Measurements from ENCODE around the gene MEX3B. TPM values are rescaled to one million over a fixed set of nuclear protein-coding genes. Genes with fewer than 3 reads are reported as not detected.
"Not testable (repeated sequence)": the region's sequence is repeated elsewhere in the genome, so short reads cannot be mapped to it uniquely, and the experiment has no call there.

MEX3B gene
- total RNA-seq, 1 donor from 2014 or later = 7.9 TPM

DNA sequence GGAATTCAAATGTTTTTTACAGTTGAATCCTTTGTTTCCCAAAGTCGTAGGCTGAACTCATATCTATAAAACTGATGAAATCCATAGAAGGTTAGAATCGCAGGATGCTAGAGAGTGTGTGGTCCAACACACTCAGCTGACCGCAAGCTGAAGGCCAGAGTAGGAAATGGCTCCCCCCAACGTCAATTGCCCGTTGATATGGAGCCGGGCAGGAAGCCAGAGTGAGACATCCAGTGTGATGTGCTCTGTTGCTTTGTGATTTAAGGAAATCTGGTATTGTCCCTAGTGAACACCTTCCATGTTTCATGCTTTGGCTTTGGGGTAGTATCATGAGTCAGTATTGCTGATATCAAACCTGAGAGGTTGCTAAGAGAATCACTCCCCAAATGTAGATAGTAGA lies 5.8 kb upstream of the MEX3B start:
- no peak for DNase-seq (ENCODE audit: low read depth, low spot score)

DNA sequence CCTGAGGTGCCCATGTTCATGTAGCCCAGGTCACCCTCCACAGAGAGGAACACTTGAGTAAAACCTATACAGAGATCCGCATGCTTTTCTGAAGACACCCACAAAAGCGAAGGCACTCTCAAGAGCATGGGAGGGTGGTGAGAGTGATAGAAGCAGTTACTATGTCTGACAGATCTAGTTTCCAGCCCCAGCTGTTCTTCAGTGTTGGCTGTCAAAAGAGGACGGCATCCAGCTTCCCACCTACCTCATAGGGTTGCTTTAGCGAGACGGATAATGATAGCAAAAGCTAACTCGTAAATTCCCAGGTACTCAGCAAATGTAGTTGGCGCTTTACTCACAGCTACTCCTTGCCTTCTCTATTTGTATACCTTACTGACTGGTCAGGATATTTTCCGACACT lies 3.0 kb upstream of the MEX3B start:
- no peak for DNase-seq (ENCODE audit: low read depth, low spot score)

DNA sequence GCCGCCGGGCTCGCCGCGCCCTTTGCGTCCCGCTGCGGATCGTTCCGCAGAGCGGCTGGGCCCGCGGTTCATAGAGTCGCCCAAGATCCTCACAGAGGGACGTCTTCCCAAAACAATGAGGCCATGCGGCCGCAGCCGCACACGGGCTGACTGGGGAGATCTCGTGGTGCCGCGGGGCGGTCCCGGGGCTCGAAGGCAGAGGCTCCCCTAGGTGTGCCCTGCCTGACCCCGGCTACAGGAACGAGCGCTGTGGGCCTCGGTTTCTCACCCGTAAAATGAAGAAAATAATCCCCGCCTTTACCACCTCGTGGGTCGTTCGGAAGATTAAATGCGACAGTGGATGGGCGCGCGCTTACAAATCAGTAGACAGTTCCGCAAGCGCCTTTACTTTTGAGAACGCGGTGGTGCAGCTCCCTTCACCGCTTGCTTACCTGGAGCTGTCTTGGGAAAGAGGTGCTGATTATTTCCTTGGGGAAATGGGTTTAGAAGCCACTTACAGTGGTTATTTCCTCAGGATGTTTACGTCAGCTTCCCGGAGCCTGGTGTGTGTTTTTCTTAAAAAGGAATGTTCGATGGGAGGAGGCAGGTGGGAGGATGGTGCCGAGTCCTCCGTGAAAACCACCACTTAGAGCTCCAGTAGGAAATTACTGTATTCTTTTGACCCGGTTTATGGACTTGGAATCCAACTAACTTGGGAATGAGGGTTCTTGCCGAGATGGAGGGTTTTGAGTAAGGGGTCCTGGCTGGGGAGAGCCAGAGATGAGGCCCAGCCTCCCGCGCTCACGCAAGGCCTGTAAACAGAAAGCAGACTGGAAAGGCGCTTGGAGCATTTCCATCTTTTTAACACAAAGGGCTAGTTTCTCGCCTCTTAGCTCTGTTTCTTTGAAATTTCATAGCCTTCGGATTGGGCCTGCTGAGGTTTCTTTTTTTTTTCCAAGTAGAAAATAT lies 1.9 kb upstream of the MEX3B start:
- no peak for DNase-seq (ENCODE audit: low read depth, low spot score)

DNA sequence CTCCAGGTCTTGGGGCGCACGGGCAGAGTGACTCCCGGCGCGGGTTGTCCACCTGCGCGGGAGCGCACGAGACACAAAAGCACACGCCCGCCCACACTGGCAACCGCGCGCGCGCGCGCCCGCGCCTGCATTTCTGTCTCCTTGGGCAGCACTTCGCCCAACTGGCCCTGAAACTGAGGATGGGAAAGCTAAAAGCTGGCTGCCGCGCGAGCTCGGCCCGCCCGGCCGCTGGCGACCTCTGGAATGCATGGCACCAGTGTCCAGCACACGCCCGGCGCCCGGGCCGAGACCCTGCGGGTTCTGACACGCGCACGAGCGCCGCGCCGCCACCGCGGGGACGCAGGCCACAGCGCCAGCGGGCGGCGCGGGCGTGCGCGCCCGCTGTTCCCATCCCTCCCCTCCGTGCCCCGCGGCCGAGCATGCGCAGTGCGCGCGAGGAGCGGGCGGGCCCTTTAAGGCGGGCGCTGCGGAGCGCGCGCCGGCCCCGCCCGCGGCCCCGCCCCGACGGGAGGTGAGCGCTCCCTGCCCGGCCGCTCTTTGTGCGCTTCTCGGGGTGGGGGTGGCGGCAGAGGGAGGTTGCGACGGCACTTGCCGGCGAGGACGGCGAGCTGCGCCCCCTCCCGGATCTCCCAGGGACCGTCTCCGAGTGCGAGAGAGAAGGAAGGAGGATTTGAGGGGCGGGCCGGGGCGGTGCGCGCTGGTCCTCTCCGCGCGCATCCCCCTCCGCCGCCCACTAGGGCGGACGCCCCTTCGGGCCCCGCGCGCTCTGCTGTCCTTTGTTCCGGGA lies 1.0 kb upstream of the MEX3B start:
- peak; percentile 73 for DNase-seq (ENCODE audit: low read depth, low spot score)

DNA sequence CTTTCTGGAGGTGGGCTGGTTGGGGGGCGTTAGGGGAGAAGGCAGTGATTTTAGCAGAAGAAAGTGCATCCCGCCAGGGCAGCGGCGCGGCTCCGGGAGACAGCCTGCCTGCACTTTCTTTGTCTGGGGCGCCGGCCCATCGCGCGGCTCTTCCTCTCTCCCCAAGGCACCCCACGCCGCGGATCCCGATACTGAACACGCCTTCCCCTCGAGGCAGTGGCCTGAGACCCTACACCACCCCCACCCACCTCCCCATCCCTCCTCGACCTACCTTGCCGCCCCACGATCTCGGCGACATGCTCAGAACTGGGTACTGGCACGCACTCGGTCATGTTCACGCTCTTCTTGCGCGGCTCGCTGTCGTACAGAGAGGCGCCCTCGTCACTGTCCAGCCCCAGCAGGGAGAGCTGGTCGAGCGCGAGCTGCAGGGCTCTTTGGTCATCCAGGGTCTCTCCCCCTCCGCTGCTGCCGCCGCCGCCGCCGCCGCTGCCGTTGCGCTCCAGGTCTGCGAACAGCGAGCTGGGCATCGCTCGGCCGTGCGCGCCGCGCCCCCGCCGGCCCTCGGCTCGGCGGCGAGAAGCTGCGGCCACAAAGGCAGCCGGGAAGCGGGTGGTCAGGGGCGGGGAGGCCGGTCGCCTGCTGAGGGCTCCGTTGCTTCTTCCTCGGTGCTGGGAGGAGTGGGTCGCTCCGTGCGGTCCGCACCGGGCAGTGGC lies 483 bp downstream of the MEX3B start:
- no peak for DNase-seq (ENCODE audit: low read depth, low spot score)

DNA sequence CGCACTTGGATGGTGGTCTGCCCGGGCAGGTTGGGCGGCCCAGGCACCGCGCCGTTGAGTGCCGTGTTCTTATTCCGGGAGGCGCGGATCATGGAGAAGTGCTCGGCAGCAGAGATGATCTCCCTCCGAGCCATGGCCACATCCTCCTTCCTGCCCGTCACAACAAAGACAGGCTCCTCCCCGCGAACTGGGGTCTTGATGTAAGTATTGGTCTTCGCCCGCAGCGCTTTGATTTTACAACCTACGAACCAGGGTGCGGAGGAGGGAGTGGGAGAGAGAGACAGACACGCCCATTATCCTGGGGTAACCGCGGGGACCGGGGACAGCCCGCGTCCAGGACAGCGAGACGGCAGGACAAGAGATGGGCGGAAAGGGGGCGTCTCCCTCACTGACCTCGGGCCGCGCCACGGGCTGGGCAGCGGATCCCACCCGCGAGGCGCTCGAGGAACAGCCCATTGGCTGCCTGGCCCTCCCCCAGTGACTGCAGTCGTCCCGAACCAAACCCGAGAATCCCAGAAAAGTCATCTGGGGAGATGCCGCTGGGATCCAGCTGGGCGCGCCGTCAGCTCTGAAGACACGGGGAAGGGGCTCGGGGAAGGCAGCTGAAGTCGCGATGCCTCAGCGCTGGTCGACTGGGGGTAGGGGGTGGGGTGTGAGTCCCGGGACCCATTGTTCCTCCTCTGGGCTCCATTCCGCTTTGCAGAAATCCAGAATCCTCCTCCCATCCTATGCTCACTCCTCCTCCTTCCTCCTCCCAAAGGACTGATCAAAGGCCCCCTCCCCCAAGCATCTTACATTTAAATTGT lies 1.2 kb downstream of the MEX3B start:
- DNase-seq (ENCODE audit: low read depth, low spot score) = no peak

DNA sequence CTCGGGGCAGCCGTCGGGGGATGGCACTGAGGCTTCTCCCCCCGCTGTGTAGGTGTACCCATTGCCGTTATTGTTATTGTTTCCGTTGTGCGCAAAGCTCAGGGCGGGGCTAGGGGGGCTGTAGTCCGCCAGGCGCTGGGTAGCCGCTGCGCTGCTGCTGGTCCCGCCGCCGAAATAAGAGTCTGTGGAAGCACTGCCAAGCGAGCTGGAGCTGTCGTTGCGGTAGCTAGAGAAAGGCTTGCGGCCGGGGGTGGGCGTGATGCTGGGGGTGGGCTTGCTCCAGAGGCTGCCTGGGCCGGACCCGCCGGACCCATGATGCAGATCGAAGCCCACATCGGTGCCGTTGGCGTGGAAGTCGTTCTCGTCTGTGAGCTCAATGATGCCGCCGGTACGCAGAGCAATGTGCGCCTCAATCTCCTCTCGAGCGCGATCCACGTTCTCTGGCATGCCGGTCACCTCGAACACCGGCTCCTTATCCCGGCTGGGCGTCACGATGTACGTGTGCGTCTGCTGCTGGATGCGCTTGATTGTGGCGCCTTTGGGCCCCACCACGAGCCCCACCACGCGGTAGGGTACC lies 1.9 kb downstream of the MEX3B start:
- DNase-seq (ENCODE audit: low read depth, low spot score) = no peak

DNA sequence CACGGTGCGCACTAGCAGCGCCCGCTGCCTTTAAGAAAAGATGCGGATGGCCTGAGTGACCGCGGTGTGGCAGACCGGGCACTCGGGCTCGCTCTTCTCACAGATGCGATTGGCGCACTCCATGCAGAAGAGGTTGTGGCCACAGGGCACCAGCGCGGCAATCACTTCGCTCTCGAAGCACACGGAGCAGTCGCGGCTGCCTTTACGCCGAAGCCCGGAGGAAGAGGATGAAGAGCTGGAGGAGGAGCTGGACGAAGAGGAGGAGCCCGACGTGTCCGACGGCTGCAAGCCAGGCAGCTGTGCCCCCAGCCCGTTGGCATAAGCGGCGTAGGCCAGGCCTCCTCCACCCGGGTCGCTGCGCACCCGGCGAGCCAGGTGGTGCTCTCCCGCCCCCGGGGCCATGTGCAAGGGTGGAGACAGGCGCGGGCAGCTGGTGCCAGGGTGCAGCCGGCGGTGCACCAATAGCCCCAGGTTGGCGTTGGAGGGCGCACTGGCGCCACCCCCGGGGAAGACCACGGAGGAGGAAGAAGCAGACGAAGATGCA lies 2.6 kb downstream of the MEX3B start:
- no peak for DNase-seq (ENCODE audit: low read depth, low spot score)

DNA sequence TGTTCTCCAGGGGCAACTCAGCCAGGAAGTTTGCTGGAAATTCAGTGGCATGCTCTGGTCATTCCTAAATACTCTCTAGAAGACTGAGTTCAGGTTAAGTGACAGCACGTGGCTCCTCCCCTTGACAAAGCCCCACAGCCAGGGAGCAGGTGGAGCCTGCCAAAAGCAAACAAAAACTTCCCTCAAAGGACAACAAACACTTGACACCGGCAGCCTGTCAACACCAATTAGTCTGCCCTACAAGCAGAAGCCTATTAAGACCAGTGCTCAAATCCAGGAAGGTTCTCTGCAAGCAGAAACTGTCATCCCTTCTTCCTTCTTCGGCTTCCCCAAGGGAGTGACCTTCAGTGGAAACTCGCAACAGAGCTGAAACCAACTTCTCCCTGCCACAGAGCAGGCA lies 5.0 kb downstream of the MEX3B start:
- no peak for DNase-seq (ENCODE audit: low read depth, low spot score)

DNA sequence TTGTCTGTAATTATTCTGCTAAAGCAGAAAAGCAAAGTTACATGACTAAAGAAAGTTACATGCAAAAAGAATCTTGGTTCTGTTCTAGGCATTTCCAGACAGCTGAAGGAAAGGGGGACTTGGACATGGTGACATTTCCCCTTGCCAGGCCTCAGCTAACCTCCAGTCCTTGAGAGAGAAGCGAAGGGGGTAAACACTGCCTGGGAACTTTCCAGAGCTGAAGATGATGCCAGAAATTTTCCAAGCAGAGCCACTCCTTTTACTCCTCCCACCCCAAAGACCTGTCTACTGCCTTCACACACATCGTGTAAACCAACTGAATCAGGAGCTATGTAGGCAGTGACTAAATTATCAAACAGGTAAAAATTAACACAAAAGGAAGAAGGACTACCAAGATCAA lies 5.4 kb downstream of the MEX3B start:
- DNase-seq (ENCODE audit: low read depth, low spot score) = no peak

DNA sequence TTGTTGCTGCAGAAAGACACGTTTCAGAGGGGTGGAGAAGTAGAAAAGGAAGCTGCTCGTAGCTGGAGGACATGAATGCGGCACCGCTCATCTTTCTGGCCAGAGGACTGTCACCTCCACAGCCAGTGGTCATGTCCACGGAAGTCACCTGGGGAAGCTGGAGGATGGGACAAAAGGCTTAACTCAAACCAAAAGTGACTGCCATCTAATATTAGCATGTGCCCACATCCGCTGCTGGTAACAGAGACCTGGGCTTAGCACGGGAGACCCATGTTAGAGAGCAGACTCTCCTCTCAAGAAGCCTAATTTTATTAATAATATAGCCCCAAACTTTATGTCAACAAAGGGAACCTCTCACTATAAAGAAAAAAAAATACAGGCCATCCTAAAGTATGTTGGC lies 5.9 kb downstream of the MEX3B start:
- DNase-seq (ENCODE audit: low read depth, low spot score) = no peak

DNA sequence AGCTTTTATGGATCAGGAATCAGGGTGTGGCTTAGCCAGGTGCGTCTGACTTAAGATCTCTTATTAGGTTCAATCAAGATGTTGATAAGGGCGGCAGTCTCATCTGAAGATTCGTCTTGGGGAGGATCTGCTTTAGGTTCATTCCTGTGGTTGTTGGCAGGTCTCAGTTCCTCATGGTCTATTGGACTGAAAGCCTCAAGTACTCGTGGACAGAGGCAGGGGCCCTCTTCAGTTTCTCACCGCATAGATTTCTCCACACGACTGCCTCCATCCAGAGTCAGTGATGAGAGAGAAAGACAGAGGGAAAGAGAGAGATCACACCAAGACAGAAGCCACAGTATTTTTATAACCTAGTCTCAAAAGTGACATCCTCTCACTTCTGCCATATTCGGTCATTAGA lies 9.4 kb downstream of the MEX3B start:
- DNase-seq (ENCODE audit: low read depth, low spot score) = no peak

DNA sequence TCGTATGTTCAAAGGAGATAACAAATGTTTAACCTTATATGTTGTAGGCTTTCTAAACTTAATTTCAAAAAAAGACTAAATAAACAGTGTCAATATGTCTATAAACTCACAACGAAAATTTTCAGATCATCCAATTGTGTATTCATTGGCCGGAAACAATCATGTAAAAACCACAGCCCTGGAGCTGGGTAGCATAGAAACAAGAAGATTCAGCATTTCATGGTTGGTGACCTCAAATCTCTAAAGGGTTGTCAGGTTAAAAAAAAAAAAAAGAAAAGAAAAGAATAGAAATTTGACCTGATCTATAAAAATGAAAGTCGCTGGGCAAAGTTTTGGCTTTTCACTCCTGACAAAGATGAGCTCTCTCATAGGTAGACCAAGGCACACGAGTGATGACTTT lies 13.9 kb downstream of the MEX3B start:
- DNase-seq (ENCODE audit: low read depth, low spot score) = no peak

DNA sequence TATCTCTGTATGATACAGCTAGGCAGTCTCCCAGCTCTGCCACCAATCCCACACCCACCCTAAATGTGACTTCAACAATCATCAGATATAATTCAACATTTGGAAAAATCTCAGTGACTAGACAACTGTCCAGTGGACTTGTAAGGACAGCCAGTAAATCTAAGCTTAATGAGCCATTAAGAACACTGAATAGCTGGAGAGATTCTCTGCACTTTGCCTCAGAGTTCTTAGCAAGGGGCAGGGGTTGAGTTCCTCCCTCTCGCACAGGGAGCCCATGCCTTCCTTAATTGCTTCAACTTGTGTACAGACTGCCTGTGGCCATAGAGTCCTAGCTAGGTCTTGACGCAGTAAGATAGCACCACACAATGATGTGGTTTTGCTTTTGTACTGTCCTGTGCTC lies 15.6 kb downstream of the MEX3B start:
- DNase-seq (ENCODE audit: low read depth, low spot score) = no peak

DNA sequence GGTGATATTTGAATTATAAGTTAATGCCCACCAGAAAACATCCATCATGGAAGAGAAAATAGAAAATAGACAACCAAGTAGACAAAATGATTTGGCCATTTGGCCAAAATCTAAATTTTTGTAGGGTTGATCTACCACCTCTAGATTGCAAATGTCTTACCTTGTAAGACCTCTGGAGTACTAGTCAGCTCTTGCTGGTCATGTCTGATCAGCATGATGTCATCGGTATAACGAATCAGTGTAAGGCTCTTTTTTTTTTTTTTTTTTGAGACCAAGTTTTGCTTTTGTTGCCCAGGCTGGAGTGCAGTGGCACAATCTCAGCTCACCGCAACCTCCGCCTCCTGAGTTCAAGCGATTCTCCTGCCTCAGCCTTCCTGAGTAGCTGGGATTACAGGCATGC lies 17.7 kb downstream of the MEX3B start:
- DNase-seq (ENCODE audit: low read depth, low spot score) = not testable (repeated sequence)

DNA sequence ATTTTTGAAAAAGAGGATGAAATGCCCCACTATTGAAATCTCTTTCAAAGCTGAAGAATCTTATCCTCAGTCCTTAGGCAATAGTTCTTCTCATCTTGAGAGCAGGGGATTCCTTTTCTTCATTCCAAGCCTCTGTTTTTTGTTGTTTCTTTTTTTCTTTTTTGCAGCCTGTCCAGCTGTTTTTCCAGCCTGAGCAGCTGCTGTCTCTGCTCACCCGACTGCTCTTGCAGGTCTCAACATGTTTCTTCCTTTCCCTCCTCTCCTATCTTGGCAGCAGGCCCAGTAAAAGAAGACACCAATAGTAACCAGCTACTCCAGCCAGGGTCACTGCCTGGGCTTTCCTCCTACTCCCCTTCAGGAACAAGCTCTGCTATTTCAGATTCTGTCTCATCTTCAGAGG lies 23.8 kb downstream of the MEX3B start:
- DNase-seq (ENCODE audit: low read depth, low spot score) = no peak

DNA sequence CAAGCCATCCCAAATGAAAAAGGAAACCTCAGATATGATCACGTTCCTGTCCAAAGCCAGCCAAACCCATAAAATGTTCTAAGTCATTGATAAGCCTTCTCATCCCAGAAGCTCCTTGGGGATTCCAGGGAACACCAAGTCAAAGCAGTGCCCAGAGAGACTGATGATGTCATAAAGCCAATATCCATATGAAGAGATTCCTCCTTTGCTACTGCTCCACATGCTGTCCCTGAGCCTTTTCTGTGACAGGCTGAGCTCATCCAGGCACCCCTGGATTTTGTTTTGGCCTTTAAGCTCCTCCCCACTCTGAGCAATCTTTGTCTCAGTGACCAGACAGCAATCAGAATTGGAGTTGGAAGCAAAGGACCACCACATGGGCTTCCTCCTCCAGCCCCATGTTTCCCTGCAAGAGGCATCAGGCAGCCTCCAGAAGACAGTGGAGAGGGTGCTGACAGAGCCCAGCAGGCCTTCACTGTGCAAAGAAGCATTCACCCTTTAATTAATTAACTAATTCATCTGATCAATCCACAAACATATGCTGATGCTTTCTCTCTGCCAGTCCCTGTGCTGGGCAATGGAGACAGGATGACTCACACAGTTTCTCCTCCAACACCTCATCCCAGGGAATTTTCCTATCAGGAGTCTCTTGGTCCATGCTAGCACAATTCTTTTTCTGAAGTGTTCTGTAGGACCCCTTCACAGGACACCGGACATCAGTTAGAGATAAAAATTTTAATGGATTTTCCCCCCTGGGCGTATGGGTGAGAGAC lies 25.0 kb downstream of the MEX3B start:
- DNase-seq (ENCODE audit: low read depth, low spot score) = no peak

DNA sequence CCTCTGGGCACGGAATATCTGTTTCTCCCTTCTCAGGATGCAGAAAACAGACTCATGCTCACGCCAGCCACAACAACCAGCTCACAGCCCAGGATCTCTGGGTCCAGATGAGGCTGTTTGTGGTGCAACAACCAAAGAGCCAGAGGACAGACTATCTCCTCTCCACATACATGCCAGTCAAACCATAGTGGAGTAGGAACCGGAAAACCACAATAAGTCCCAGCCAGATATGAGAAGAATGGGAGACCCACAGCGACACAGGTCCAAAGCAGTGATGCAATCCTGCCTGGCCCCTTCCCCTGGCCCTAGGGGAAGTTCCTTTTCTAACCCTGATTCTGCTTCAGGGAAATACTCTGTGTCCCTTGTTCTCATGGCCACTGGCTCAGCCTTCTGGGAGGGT lies 27.6 kb downstream of the MEX3B start:
- no peak for DNase-seq (ENCODE audit: low read depth, low spot score)

DNA sequence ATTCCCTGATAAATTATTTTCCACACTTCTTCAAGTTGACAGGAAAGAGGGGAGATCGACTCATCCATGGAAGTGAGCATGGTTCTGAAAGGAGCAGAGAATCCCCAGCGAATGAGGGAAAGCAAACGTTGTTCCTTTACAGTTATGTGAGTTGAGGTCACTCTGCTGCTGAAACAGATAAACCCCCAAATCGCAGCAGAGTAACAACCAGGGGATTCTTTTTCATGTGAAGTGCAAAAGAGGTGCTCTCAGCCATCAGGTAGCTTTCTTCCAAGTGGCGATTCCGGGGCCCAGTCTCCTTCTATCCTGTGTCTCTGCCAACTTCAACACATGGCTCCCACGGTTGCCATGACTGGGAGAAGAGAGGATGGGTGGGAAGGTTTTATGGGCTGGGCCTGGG lies 28.2 kb downstream of the MEX3B start:
- no peak for DNase-seq (ENCODE audit: low read depth, low spot score)

DNA sequence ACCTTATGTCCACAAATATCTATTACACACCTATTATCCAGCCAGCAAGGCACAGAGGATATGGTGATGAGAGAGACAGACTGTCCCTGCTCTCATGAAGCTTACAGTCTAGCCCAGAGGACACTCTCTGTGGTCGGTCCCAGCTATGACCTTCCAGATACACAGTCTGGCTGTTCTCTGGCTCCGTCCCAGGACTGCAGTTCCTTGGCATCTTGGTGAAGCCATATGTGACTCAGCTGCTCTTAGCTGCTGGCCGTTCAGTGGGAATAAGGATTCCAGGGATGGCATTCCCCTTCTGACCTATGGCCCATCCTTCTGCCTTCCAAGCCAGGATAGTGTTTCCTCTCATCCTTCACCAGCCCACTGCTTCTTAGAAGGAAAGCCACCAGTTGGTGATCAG lies 30.8 kb downstream of the MEX3B start:
- DNase-seq (ENCODE audit: low read depth, low spot score) = no peak
